Esophagus (tissue), 2 donors: ENCODE data around the gene PHLDA3. TPM values are rescaled to one million over a fixed set of nuclear protein-coding genes. Genes with fewer than 3 reads are reported as not detected.

Source experiments
- H3K27ac ChIP-seq, 2 donors: one replicate each; pipeline ENCODE4 v1.5.1; 2013; ENCODE audit warnings: low read depth in 2 of 2, mild to moderate bottlenecking in 2 of 2, inconsistent platforms in 1 of 2, low read length in 1 of 2, moderate library complexity in 1 of 2
- H3K27me3 ChIP-seq, 2 donors: one replicate each; pipeline ENCODE4 v1.6.1; 2013; ENCODE audit warnings: low read length in 2 of 2, control low read depth in 1 of 2, mild to moderate bottlenecking in 1 of 2; ENCODE audit not compliant: insufficient read depth in 2 of 2, control insufficient read depth in 1 of 2
- H3K36me3 ChIP-seq, 2 donors: one replicate each; pipeline ENCODE4 v1.6.1; 2013; ENCODE audit warnings: low read length in 1 of 2; ENCODE audit not compliant: control insufficient read depth in 2 of 2, insufficient read depth in 2 of 2
- H3K4me1 ChIP-seq, 2 donors: one replicate each; pipeline ENCODE4 v1.6.1; 2013; ENCODE audit warnings: low read length in 1 of 2; ENCODE audit not compliant: control insufficient read depth in 2 of 2, insufficient read depth in 2 of 2
- H3K4me3 ChIP-seq, 2 donors: one replicate each; pipeline ENCODE4 v1.5.1; 2013; ENCODE audit warnings: low read length in 2 of 2, mild to moderate bottlenecking in 2 of 2, low read depth in 1 of 2, moderate library complexity in 1 of 2
- H3K9me3 ChIP-seq, 2 donors: one replicate each; pipeline ENCODE4 v1.6.1; 2013; ENCODE audit warnings: mild to moderate bottlenecking in 2 of 2, low read depth in 1 of 2, low read length in 1 of 2, moderate library complexity in 1 of 2; ENCODE audit not compliant: control insufficient read depth in 2 of 2, insufficient read depth in 1 of 2
- WGBS, 2 donors: extraction: QIAGEN DNeasy Blood & Tissue Kit; methylation state at CpG; one replicate each; pipeline ENCODE4 v1.1.7; 2013; 5-methylcytosine and 5-hydroxymethylcytosine counted together
- polyA plus RNA-seq, 2 donors: library from polyadenylated mRNA; stranded (reverse); fragments of 200-250 nt; gene quantifications; one replicate each; pipeline ENCODE4 v1.2.3, GENCODE V29; 2013
- donor health status: healthy with polysubstance abuse.
- donor health status: Bipolar disorder and iron deficiency.

Gene PHLDA3
- polyA plus RNA-seq, 2 donors: 40.4 to 76.9 TPM

DNA sequence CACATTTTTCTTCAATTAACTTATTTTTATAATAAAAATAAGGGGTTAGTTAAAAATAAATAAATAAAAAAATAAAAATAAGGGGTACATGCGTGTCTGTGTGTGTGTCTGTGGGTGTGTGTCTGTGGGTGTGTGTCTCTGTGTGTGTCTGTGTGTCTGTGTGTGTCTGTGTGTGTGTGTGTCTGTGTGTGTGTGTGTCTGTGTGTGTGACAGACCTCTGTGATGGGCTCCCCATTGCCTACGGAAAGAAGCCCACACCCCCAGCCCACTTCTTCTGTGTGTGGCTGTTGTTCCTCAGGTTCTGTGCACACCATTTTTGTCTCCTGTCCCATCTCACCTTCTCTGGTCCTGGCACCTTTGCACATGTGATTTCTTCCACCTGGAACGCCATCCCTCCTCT is 9.9 kb downstream of the PHLDA3 start:
- Histone ChIP-seq H3K27ac (no peak overlapping the region), H3K4me1 (peaks cover 4 to 22% of the 10 kb centered on the region in 2 donors), H3K36me3 (no peaks in the 10 kb centered on the region), H3K27me3 (no peaks in the 10 kb centered on the region), H3K4me3 (no peak overlapping the region), H3K9me3 (no peaks in the 10 kb centered on the region)
- WGBS, 2 donors: 88% methylated on average over 3 of the region's 3 CpGs

DNA sequence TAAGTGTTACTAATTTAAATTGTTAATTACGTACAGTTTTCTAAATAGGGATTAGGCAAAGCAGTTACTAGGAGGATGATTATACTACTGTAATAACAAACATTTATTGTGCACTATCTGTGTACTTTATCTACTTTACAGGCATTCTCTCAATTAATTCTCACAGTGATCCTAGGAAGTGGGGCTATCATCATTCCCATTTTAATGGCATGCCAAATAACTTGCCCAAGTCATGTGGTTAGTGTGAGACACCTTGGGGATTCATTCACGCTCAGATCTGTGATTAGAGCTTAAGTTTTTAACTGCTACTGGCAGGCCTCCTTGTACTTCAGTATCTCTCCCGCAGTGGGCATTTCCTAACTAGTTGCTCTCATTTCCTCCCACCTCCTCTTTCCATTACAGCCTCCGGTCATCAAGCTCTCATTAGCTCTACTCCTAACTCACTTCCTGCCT is 11.5 kb downstream of the PHLDA3 start:
- 54 to 71% methylated on average over 4 of the region's 4 CpGs for WGBS, 2 donors
- peaks cover 0 to 15% of the 10 kb centered on the region in 2 donors for H3K4me1 ChIP-seq
- no peaks in the 10 kb centered on the region for H3K36me3 ChIP-seq
- no peak overlapping the region for H3K4me3 ChIP-seq
- H3K27me3 ChIP-seq: no peaks in the 10 kb centered on the region
- no peaks in the 10 kb centered on the region for H3K9me3 ChIP-seq
- peak overlapping the region in 1 of 2 donors; percentile 42 for H3K27ac ChIP-seq

DNA sequence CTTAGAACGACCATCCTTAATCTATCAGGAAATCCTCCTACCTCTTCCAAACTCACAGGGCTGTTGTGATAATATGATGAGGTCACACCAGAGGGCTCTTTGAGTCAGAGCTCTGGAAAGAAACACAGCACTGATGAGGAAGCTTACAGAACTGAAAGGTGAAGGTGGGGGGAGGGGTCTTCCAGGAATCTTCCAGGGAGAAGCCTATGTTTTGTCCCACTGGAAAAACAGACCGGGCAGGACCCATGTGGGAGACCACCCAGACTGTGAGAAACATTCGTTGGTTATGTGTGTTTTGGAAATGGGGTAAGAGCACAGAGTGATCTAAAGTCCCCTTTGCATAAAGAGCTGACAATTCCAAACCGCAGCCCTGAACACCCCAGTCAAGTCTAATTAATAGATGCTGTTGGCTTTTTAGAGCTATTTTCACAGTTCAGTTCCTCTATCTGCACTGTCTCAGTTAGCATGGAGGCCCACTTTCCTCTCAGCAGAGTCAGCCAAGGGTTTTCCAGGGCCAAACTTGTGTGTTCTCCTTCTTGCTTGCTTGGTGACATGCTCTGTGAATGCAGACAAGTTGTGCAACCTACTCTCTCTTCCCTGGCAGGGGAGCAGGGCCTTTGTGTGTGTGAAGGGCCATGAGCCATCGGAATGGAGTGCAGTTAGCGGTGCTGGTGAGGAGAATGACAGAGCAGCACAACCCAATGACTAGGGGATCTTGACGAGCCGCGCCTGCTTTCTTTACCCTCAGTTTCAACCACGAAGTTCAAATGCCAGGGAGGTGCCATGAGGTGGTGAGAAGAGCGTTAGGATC is 12.3 kb downstream of the PHLDA3 start:
- Histone ChIP-seq H3K4me1 (peaks cover 0 to 10% of the 10 kb centered on the region in 2 donors), H3K36me3 (no peaks in the 10 kb centered on the region)

GRCh38 chr1:201455098-201455497 is 13.9 kb downstream of the PHLDA3 start:
- Histone ChIP-seq H3K4me3 (no peak overlapping the region), H3K36me3 (no peaks in the 10 kb centered on the region), H3K4me1 (peaks cover 0 to 5% of the 10 kb centered on the region in 2 donors), H3K9me3 (no peaks in the 10 kb centered on the region), H3K27me3 (no peaks in the 10 kb centered on the region), H3K27ac (no peak overlapping the region)
- 78 to 82% methylated on average over 6 of the region's 6 CpGs for WGBS, 2 donors

More for the DNA sequence above, 12.3 kb downstream of the PHLDA3 start:
- H3K9me3 ChIP-seq: no peaks in the 10 kb centered on the region
- no peaks in the 10 kb centered on the region for H3K27me3 ChIP-seq
- H3K4me3 ChIP-seq: no peak overlapping the region
- H3K27ac ChIP-seq: peak overlapping the region; percentile 83 to 85
- 52 to 53% methylated on average over 11 of the region's 11 CpGs for WGBS, 2 donors

DNA sequence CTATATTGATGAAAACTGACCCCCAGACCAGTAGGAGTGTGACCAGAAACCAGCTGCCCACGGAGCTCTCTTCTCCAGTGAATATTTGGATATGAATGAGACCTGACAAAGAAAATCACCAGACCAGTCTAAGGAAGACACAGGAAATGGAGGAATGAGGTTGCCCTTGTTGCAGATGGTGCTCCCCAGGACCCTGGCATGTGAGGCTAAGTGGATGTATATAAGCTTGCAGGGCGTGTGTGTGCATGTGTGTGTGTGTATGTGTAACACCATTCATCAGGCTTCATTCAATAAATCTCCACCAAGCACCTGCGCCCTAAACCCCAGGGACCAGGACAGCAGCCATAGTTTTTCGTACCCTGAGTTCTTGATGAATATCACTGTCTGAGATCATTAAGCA is 14.4 kb downstream of the PHLDA3 start:
- Histone ChIP-seq H3K4me3 (no peak overlapping the region), H3K36me3 (no peaks in the 10 kb centered on the region), H3K27ac (no peak overlapping the region), H3K9me3 (no peaks in the 10 kb centered on the region), H3K27me3 (no peaks in the 10 kb centered on the region), H3K4me1 (peaks cover 0 to 5% of the 10 kb centered on the region in 2 donors)
- 65 to 77% methylated on average over 4 of the region's 4 CpGs for WGBS, 2 donors

DNA sequence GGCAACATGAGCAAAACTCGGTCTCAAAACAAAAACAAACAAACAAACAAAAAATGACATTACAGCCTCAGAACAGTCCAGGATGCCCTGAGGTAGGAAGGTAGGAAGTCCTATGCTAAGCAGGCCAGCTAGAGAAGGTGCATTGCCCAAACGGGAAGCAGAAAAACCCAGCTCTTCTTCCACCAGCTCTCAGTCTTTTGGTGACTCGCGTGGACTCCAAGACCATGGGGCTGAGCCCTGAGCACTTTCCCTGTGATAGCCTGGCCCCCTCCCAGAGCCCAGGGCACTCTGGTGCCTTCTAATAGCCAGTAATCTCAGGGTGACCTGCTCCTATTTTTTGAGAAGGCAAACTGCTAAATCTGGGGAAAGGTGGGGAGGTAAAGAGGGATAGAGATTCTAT is 16.1 kb downstream of the PHLDA3 start:
- Histone ChIP-seq H3K4me3 (no peak overlapping the region), H3K4me1 (peaks cover 0 to 7% of the 10 kb centered on the region in 2 donors), H3K36me3 (no peaks in the 10 kb centered on the region), H3K27me3 (no peaks in the 10 kb centered on the region), H3K27ac (no peak overlapping the region), H3K9me3 (no peaks in the 10 kb centered on the region)
- 58% methylated on average over 4 of the region's 4 CpGs for WGBS, 2 donors

DNA sequence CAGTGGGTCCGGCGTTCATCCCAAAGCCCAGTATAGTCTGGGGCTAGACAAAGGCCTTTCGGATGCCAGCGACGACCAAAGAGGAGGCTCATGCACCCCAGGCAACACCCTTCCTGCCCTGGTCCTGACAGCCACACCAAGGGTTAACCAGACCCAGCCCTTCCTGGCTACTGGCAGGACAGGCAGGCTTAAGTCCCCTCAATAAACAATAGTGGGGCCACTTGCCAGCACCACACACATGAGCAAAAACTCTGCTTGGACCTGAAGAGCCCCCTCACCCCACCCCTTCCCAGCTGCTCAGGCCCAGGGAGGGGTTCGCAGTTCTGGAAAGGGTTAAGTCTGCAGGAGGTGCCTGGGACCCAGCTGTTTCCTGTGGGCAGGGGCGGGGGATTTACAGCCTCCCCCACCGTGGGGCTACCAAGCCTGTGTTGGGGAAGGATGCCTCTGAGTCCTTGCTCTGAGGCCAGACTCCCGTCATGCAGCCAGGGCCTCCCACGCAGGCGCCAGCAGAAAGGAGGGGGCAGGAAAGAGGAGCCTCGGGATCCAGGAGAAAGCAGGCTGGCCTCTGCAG is 18.2 kb downstream of the PHLDA3 start:
- no peak overlapping the region for H3K4me3 ChIP-seq
- H3K9me3 ChIP-seq: no peaks in the 10 kb centered on the region
- H3K27ac ChIP-seq: peak overlapping the region in 1 of 2 donors; percentile 29
- 29 to 30% methylated on average over 12 of the region's 12 CpGs for WGBS, 2 donors
- peaks cover 0 to 3% of the 10 kb centered on the region in 2 donors for H3K4me1 ChIP-seq
- H3K36me3 ChIP-seq: no peaks in the 10 kb centered on the region
- no peaks in the 10 kb centered on the region for H3K27me3 ChIP-seq

- Histone ChIP-seq H3K27me3 (no peaks in the 10 kb centered on the region), H3K27ac (peak overlapping the region in 1 of 2 donors; percentile 20)
Observed at GRCh38 chr1:201448990-201449389, 20.0 kb downstream of the PHLDA3 start.

GRCh38 chr1:201447903-201448871 is 20.8 kb downstream of the PHLDA3 start:
- Histone ChIP-seq H3K27me3 (no peaks in the 10 kb centered on the region), H3K4me1 (peaks cover 0 to 3% of the 10 kb centered on the region in 2 donors), H3K9me3 (no peaks in the 10 kb centered on the region), H3K4me3 (no peak overlapping the region), H3K36me3 (no peaks in the 10 kb centered on the region), H3K27ac (no peak overlapping the region)
- WGBS, 2 donors: 28 to 29% methylated on average over 19 to 20 of the region's 20 CpGs

More at GRCh38 chr1:201448990-201449389, 20.0 kb downstream of the PHLDA3 start:
- H3K36me3 ChIP-seq: no peaks in the 10 kb centered on the region
- 69 to 87% methylated on average over 5 of the region's 5 CpGs for WGBS, 2 donors
- H3K4me3 ChIP-seq: no peak overlapping the region
- H3K9me3 ChIP-seq: no peaks in the 10 kb centered on the region
- H3K4me1 ChIP-seq: peaks cover 0 to 3% of the 10 kb centered on the region in 2 donors
